ENCODE results near the gene INTU. TPM values are rescaled to one million over a fixed set of nuclear protein-coding genes. Genes with fewer than 3 reads are reported as not detected.

INTU gene
- total and polyA plus RNA-seq, 9 of the 15 experiments (the other 6 are each of a cell fraction or from before 2014, with no cell fraction given) = 1.5 to 8.9 (median 3.9) TPM

GRCh38 chr4:127685292-127685691 is 52.5 kb downstream of the INTU start (continued):
- TF ChIP-seq CEBPZ (IDR thresholded peaks at IDR 0.05; ENCODE audit: borderline replicate concordance, low read depth, low read length) = no peak
- TF ChIP-seq SMAD2 (IDR thresholded peaks at IDR 0.05; ENCODE audit: low read depth, low read length) = no peak
- TF ChIP-seq THRA (IDR thresholded peaks at IDR 0.05) = no peak
- TF ChIP-seq ATF7 (IDR thresholded peaks at IDR 0.05) = no peak
- no peak for TF ChIP-seq UBTF (IDR thresholded peaks at IDR 0.05; ENCODE audit: borderline replicate concordance in 1 of 2, low read depth in 2 of 2, low read length in 2 of 2)
- TF ChIP-seq NR1H2 (CRISPR knock-in tag; IDR thresholded peaks at IDR 0.05) = no peak
- no peak for TF ChIP-seq MAX (CRISPR knock-in tag; IDR thresholded peaks at IDR 0.05)
- TF ChIP-seq MIER1 (IDR thresholded peaks at IDR 0.05; ENCODE audit: low read depth) = no peak
- no peak for TF ChIP-seq RNF219 (CRISPR knock-in tag; IDR thresholded peaks at IDR 0.05)
- no peak for TF ChIP-seq ZFP30 (CRISPR knock-in tag; IDR thresholded peaks at IDR 0.05; ENCODE audit: borderline replicate concordance)
- TF ChIP-seq ZNF277 (CRISPR knock-in tag; IDR thresholded peaks at IDR 0.05; ENCODE audit: borderline replicate concordance) = no peak
